IPS-15b (cell line): ENCODE data around the gene SPACA7.

Experiments
- H3K27me3 ChIP-seq: one replicate; pipeline ENCODE4 v1.6.1; 2013; ENCODE audit warnings: low read length; ENCODE audit not compliant: control insufficient read depth, insufficient read depth
- H3K36me3 ChIP-seq: one replicate; pipeline ENCODE4 v1.6.1; 2013; ENCODE audit warnings: low read length; ENCODE audit not compliant: control insufficient read depth, insufficient read depth
- H3K4me1 ChIP-seq: one replicate; pipeline ENCODE4 v1.6.1; 2013; ENCODE audit warnings: mild to moderate bottlenecking, low read length; ENCODE audit not compliant: control insufficient read depth, insufficient read depth
- H3K4me3 ChIP-seq: one replicate; pipeline ENCODE4 v1.5.1; 2013; ENCODE audit warnings: low read depth, low read length
- H3K9ac ChIP-seq: one replicate; pipeline ENCODE4 v1.6.1; 2013; ENCODE audit warnings: low read depth, mild to moderate bottlenecking, low read length
- H3K9me3 ChIP-seq: one replicate; pipeline ENCODE4 v1.6.1; 2013; ENCODE audit warnings: mild to moderate bottlenecking, low read length; ENCODE audit not compliant: control insufficient read depth, insufficient read depth

SPACA7 gene

GRCh38 chr13:112353856-112354255, 22.3 kb upstream of the SPACA7 start:
- H3K4me3 ChIP-seq: no peak overlapping the region
- H3K4me1 ChIP-seq: peaks cover 5% of the 10 kb centered on the region
- no peaks in the 10 kb centered on the region for H3K9me3 ChIP-seq
- no peaks in the 10 kb centered on the region for H3K27me3 ChIP-seq
- no peak overlapping the region for H3K9ac ChIP-seq
- no peaks in the 10 kb centered on the region for H3K36me3 ChIP-seq

- Histone ChIP-seq H3K27me3 (no peaks in the 10 kb centered on the region), H3K4me1 (peaks cover 5% of the 10 kb centered on the region), H3K36me3 (no peaks in the 10 kb centered on the region), H3K9me3 (no peaks in the 10 kb centered on the region), H3K9ac (no peak overlapping the region), H3K4me3 (no peak overlapping the region)
Measured at GRCh38 chr13:112354330-112355273, 21.6 kb upstream of the SPACA7 start.

GRCh38 chr13:112355274-112355838, 20.8 kb upstream of the SPACA7 start:
- H3K9ac ChIP-seq: no peak overlapping the region
- no peaks in the 10 kb centered on the region for H3K27me3 ChIP-seq
- H3K4me3 ChIP-seq: no peak overlapping the region
- no peaks in the 10 kb centered on the region for H3K36me3 ChIP-seq
- H3K9me3 ChIP-seq: no peaks in the 10 kb centered on the region
- peaks cover 5% of the 10 kb centered on the region for H3K4me1 ChIP-seq

GRCh38 chr13:112356190-112356589, 20.0 kb upstream of the SPACA7 start:
- Histone ChIP-seq H3K36me3 (no peaks in the 10 kb centered on the region), H3K4me1 (peaks cover 5% of the 10 kb centered on the region), H3K9me3 (no peaks in the 10 kb centered on the region), H3K4me3 (no peak overlapping the region), H3K9ac (no peak overlapping the region), H3K27me3 (no peaks in the 10 kb centered on the region)

- no peaks in the 10 kb centered on the region for H3K27me3 ChIP-seq
- H3K9ac ChIP-seq: no peak overlapping the region
- H3K36me3 ChIP-seq: no peaks in the 10 kb centered on the region
- H3K9me3 ChIP-seq: no peaks in the 10 kb centered on the region
- H3K4me1 ChIP-seq: no peaks in the 10 kb centered on the region
- H3K4me3 ChIP-seq: no peak overlapping the region
Measured at GRCh38 chr13:112358156-112358555, 18.0 kb upstream of the SPACA7 start.

GRCh38 chr13:112362021-112362420, 14.1 kb upstream of the SPACA7 start:
- Histone ChIP-seq H3K9ac (no peak overlapping the region), H3K4me1 (no peaks in the 10 kb centered on the region), H3K27me3 (no peaks in the 10 kb centered on the region), H3K9me3 (no peaks in the 10 kb centered on the region), H3K4me3 (no peak overlapping the region), H3K36me3 (no peaks in the 10 kb centered on the region)

- no peaks in the 10 kb centered on the region for H3K36me3 ChIP-seq
- no peak overlapping the region for H3K9ac ChIP-seq
- H3K4me1 ChIP-seq: no peaks in the 10 kb centered on the region
- no peak overlapping the region for H3K4me3 ChIP-seq
- H3K9me3 ChIP-seq: no peaks in the 10 kb centered on the region
- H3K27me3 ChIP-seq: no peaks in the 10 kb centered on the region
Measured at GRCh38 chr13:112363867-112364528, 12.2 kb upstream of the SPACA7 start.

- no peaks in the 10 kb centered on the region for H3K9me3 ChIP-seq
- no peak overlapping the region for H3K9ac ChIP-seq
- no peaks in the 10 kb centered on the region for H3K27me3 ChIP-seq
- no peaks in the 10 kb centered on the region for H3K4me1 ChIP-seq
- no peak overlapping the region for H3K4me3 ChIP-seq
- no peaks in the 10 kb centered on the region for H3K36me3 ChIP-seq
Measured at GRCh38 chr13:112366907-112367646, 9.1 kb upstream of the SPACA7 start.

- Histone ChIP-seq H3K9ac (no peak overlapping the region), H3K36me3 (no peaks in the 10 kb centered on the region), H3K27me3 (no peaks in the 10 kb centered on the region), H3K4me3 (no peak overlapping the region), H3K9me3 (no peaks in the 10 kb centered on the region), H3K4me1 (no peaks in the 10 kb centered on the region)
Measured at GRCh38 chr13:112368883-112369282, 7.3 kb upstream of the SPACA7 start.

GRCh38 chr13:112370311-112370710, 5.8 kb upstream of the SPACA7 start:
- H3K4me3 ChIP-seq: no peak overlapping the region
- no peak overlapping the region for H3K9ac ChIP-seq
- no peaks in the 10 kb centered on the region for H3K27me3 ChIP-seq
- no peaks in the 10 kb centered on the region for H3K4me1 ChIP-seq
- H3K36me3 ChIP-seq: no peaks in the 10 kb centered on the region
- no peaks in the 10 kb centered on the region for H3K9me3 ChIP-seq

GRCh38 chr13:112374271-112374670, 1.9 kb upstream of the SPACA7 start:
- Histone ChIP-seq H3K9ac (no peak overlapping the region), H3K27me3 (no peaks in the 10 kb centered on the region), H3K9me3 (no peaks in the 10 kb centered on the region), H3K4me1 (no peaks in the 10 kb centered on the region), H3K4me3 (no peak overlapping the region), H3K36me3 (no peaks in the 10 kb centered on the region)
